ENCODE measurements around the gene HAT1. TPM values are rescaled to one million over a fixed set of nuclear protein-coding genes. Genes with fewer than 3 reads are reported as not detected.

The HAT1 gene
- total and polyA plus RNA-seq, 10 of the 15 experiments (the other 5 are each of a cell fraction or from before 2014, with no cell fraction given): 60.0 to 225 (median 130) TPM

DNA sequence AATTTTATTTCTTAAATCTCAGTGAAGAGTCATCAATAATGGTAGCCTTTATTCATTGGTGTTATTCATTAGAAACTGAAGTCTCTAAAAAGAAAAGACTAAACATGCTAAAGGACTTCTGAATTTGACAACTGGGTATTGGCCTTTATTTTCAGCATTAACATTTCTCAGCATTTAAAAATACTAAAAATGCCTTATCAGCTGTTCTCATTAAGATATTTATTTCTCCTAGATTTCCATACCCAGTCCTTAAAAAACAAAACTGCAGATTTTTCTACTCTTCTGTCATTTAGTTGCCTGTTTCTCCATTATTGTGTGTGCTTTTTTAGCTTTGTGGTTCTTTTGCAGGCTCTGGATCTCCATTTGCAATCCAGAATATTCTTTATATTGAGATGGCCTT lies 46.2 kb downstream of the HAT1 start:
- intact Hi-C loops (cut with micrococcal nuclease; ENCODE audit: unreplicated experiment) (no loop called here), in situ Hi-C loops (cut with MboI) (no loop called here)
- Histone ChIP-seq H3K36me3 (ENCODE audit: control insufficient read depth in 2 of 2, insufficient read depth in 2 of 2, low read length in 1 of 2) (peaks cover 3 to 7% of the 10 kb centered on the region in 2 experiments), H3K4me3 (no peak overlapping the region), H3K9ac (ENCODE audit: control insufficient read depth, insufficient read depth, low read length) (no peak overlapping the region), H3K27ac (ENCODE audit: control insufficient read depth, insufficient read depth) (no peak overlapping the region), H2AFZ (ENCODE audit: control insufficient read depth, low read depth, low read length) (no peak overlapping the region), H4K20me1 (ENCODE audit: control insufficient read depth, insufficient read depth) (no peaks in the 10 kb centered on the region), H3K9me3 (replicated peaks; ENCODE audit: control insufficient read depth, insufficient read depth, low read length) (no peaks in the 10 kb centered on the region), H3K4me2 (ENCODE audit: control insufficient read depth, insufficient read depth) (no peak overlapping the region), H3K79me2 (ENCODE audit: control insufficient read depth, insufficient read depth, low read length) (no peaks in the 10 kb centered on the region), H3K27me3 (replicated peaks in 1 of 2; ENCODE audit: control insufficient read depth in 2 of 2, insufficient read depth in 2 of 2, low read length in 1 of 2) (no peaks in the 10 kb centered on the region), H3K4me1 (ENCODE audit: control insufficient read depth, insufficient read depth, low read length) (no peaks in the 10 kb centered on the region)
- CTCF ChIA-PET: interaction anchor here (1.0 kb wide), 2 partner anchors 8 to 134 kb away, joined by 3 read pairs; partner anchors contain the start of gene DLX2
- POLR2A ChIA-PET: interaction anchor here (1.0 kb wide), 1 partner anchor 14 kb away, joined by 3 read pairs; no protein-coding TSS in a partner anchor
- DNase-seq (ENCODE audit: low read depth, low spot score) (no peak), ATAC-seq (no peak), FAIRE-seq (no peak)
- RAD21 ChIA-PET (ENCODE audit: unreplicated experiment): no interaction called here
- no TSS peak for BruUV-seq (replicated peaks)
- SMC1A ChIA-PET (ENCODE audit: uncharacterized antibody, unreplicated experiment): interaction anchor here (1.1 kb wide), 1 partner anchor 85 kb away, joined by 3 read pairs; no protein-coding TSS in a partner anchor
- TF ChIP-seq CREB1 (IDR thresholded peaks at IDR 0.05; ENCODE audit: low read depth) (no peak), IKZF1 (conservative IDR thresholded peaks at IDR 0.05) (no peak), CTCF (IDR thresholded peaks at IDR 0.05 in 2 of 3, conservative IDR thresholded peaks at IDR 0.05 in 1 of 3; ENCODE audit: control insufficient read depth in 2 of 3, extremely low read depth in 1 of 3, insufficient read depth in 1 of 3, low read depth in 3 of 3, low read length in 3 of 3) (no peak), NBN (IDR thresholded peaks at IDR 0.05) (no peak), JUND (IDR thresholded peaks at IDR 0.05; ENCODE audit: low read depth, low read length) (no peak), SIN3A (IDR thresholded peaks at IDR 0.05; ENCODE audit: low read depth, low read length) (no peak), PAX8 (IDR thresholded peaks at IDR 0.05) (no peak), SRF (IDR thresholded peaks at IDR 0.05; ENCODE audit: low read depth in 2 of 2, low read length in 2 of 2) (no peak), ZNF592 (IDR thresholded peaks at IDR 0.05) (no peak), RAD51 (IDR thresholded peaks at IDR 0.05) (no peak), TCF7 (IDR thresholded peaks at IDR 0.05; ENCODE audit: borderline replicate concordance) (no peak), STAT3 (IDR thresholded peaks at IDR 0.05; ENCODE audit: low read depth, low read length) (no peak), YY1 (IDR thresholded peaks at IDR 0.05; ENCODE audit: low read depth, low read length) (no peak)
- TF ChIP-seq, protein P1, sequence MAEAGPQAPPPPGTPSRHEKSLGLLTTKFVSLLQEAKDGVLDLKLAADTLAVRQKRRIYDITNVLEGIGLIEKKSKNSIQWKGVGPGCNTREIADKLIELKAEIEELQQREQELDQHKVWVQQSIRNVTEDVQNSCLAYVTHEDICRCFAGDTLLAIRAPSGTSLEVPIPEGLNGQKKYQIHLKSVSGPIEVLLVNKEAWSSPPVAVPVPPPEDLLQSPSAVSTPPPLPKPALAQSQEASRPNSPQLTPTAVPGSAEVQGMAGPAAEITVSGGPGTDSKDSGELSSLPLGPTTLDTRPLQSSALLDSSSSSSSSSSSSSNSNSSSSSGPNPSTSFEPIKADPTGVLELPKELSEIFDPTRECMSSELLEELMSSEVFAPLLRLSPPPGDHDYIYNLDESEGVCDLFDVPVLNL (IDR thresholded peaks at IDR 0.05; ENCODE audit: low read depth, low read length): no peak
- TF ChIP-seq, protein P2, sequence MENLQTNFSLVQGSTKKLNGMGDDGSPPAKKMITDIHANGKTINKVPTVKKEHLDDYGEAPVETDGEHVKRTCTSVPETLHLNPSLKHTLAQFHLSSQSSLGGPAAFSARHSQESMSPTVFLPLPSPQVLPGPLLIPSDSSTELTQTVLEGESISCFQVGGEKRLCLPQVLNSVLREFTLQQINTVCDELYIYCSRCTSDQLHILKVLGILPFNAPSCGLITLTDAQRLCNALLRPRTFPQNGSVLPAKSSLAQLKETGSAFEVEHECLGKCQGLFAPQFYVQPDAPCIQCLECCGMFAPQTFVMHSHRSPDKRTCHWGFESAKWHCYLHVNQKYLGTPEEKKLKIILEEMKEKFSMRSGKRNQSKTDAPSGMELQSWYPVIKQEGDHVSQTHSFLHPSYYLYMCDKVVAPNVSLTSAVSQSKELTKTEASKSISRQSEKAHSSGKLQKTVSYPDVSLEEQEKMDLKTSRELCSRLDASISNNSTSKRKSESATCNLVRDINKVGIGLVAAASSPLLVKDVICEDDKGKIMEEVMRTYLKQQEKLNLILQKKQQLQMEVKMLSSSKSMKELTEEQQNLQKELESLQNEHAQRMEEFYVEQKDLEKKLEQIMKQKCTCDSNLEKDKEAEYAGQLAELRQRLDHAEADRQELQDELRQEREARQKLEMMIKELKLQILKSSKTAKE (IDR thresholded peaks at IDR 0.05; ENCODE audit: low read depth, poor library complexity, severe bottlenecking): no peak
- TF ChIP-seq, protein P3, sequence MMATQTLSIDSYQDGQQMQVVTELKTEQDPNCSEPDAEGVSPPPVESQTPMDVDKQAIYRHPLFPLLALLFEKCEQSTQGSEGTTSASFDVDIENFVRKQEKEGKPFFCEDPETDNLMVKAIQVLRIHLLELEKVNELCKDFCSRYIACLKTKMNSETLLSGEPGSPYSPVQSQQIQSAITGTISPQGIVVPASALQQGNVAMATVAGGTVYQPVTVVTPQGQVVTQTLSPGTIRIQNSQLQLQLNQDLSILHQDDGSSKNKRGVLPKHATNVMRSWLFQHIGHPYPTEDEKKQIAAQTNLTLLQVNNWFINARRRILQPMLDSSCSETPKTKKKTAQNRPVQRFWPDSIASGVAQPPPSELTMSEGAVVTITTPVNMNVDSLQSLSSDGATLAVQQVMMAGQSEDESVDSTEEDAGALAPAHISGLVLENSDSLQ (IDR thresholded peaks at IDR 0.05): no peak
